ENCODE results near the gene OR10AG1. TPM values are rescaled to one million over a fixed set of nuclear protein-coding genes. Genes with fewer than 3 reads are reported as not detected.

The OR10AG1 gene
- total and polyA plus RNA-seq, 3 donors from 2014 or later = 0.19 TPM; not detected in 2

DNA sequence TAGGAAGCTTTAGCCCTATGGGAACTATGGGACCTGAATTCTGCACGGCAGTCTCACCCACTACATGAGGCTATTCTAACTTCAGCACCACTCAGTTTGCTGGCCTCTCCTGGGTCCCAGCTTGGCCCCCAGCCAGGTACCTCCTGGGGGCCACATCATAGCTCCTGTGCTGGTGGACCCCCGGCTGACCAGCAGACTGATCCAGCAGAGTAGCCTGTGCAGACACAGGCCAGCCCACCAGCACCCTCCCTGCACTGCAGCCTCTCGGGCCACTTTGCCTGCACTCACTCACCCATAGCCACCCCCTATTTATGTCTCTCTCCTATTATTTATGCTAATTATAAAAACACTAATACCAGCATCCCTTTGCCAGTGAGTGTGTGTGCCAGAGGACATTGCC, 1.2 kb upstream of the OR10AG1 start:
- Histone ChIP-seq H3K4me3 (no peak overlapping the region), H3K9me3 (no peaks in the 10 kb centered on the region), H3K36me3 (ENCODE audit: low read depth, missing control alignments) (no peaks in the 10 kb centered on the region), H3K4me1 (no peaks in the 10 kb centered on the region), H3K27ac (no peak overlapping the region), H3K27me3 (no peaks in the 10 kb centered on the region)
- intact Hi-C loops (cut with DNase I; ENCODE audit: low total_unique reads) = no loop called here
- TF ChIP-seq POLR2A (IDR thresholded peaks at IDR 0.05) = no peak
- TF ChIP-seq, protein P1, sequence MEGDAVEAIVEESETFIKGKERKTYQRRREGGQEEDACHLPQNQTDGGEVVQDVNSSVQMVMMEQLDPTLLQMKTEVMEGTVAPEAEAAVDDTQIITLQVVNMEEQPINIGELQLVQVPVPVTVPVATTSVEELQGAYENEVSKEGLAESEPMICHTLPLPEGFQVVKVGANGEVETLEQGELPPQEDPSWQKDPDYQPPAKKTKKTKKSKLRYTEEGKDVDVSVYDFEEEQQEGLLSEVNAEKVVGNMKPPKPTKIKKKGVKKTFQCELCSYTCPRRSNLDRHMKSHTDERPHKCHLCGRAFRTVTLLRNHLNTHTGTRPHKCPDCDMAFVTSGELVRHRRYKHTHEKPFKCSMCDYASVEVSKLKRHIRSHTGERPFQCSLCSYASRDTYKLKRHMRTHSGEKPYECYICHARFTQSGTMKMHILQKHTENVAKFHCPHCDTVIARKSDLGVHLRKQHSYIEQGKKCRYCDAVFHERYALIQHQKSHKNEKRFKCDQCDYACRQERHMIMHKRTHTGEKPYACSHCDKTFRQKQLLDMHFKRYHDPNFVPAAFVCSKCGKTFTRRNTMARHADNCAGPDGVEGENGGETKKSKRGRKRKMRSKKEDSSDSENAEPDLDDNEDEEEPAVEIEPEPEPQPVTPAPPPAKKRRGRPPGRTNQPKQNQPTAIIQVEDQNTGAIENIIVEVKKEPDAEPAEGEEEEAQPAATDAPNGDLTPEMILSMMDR (IDR thresholded peaks at IDR 0.05) = no peak
- 91 to 99% methylated on average over 3 of the region's 3 CpGs for WGBS, 2 donors
- no peak for DNase-seq

- Histone ChIP-seq H3K4me1 (no peaks in the 10 kb centered on the region), H3K9me3 (no peaks in the 10 kb centered on the region), H3K27ac (no peak overlapping the region), H3K4me3 (no peak overlapping the region), H3K36me3 (ENCODE audit: low read depth, missing control alignments) (no peaks in the 10 kb centered on the region), H3K27me3 (no peaks in the 10 kb centered on the region)
- TF ChIP-seq POLR2A (IDR thresholded peaks at IDR 0.05) = no peak
- TF ChIP-seq, protein P1 (IDR thresholded peaks at IDR 0.05) = no peak
- intact Hi-C loops (cut with DNase I; ENCODE audit: low total_unique reads) = no loop called here
- DNase-seq = no peak
- WGBS, 2 donors = 82 to 83% methylated on average over 5 of the region's 5 CpGs
These were observed 1.8 kb downstream of the OR10AG1 start for GRCh38 chr11:55967914-55968313.

DNA sequence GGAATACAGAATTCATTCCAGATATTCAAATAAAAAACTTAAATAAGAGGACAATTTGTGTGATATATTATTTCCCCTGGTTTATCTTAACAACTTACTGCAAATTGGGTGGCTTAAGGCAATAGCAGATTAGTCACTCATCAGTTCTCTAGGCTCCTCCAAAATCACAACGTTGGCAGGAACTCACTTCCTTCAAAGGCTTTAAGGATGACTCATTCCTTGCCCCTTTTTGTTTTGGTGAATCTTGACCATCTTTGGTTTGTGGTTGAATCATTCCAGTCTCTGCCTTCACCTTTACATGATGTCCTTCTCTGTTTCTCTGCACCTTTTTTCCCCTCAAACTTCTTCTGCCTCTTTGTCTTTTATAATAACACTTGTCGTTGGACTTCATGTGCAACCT, 3.4 kb downstream of the OR10AG1 start:
- H3K4me1 ChIP-seq = no peaks in the 10 kb centered on the region
- H3K9me3 ChIP-seq = no peaks in the 10 kb centered on the region
- no peak overlapping the region for H3K4me3 ChIP-seq
- H3K36me3 ChIP-seq (ENCODE audit: low read depth, missing control alignments) = no peaks in the 10 kb centered on the region
- intact Hi-C loops (cut with DNase I; ENCODE audit: low total_unique reads) = no loop called here
- no peaks in the 10 kb centered on the region for H3K27me3 ChIP-seq
- TF ChIP-seq, protein P1 (IDR thresholded peaks at IDR 0.05) = no peak
- no peak for TF ChIP-seq POLR2A (IDR thresholded peaks at IDR 0.05)
- H3K27ac ChIP-seq = no peak overlapping the region
- WGBS, 2 donors = 79% methylated on average over 2 of the region's 2 CpGs
- DNase-seq = no peak

GRCh38 chr11:55956521-55956920, 13.2 kb downstream of the OR10AG1 start:
- intact Hi-C loops (cut with DNase I; ENCODE audit: low total_unique reads) = no loop called here

GRCh38 chr11:55949330-55949729, 20.4 kb downstream of the OR10AG1 start:
- H3K36me3 ChIP-seq (ENCODE audit: low read depth, missing control alignments) = no peaks in the 10 kb centered on the region
- no peaks in the 10 kb centered on the region for H3K9me3 ChIP-seq
- TF ChIP-seq, protein P1 (IDR thresholded peaks at IDR 0.05) = no peak
- TF ChIP-seq POLR2A (IDR thresholded peaks at IDR 0.05) = no peak
- no peak overlapping the region for H3K27ac ChIP-seq
- H3K27me3 ChIP-seq = no peaks in the 10 kb centered on the region
- 76 to 81% methylated on average over 4 of the region's 4 CpGs for WGBS, 2 donors
- H3K4me1 ChIP-seq = no peaks in the 10 kb centered on the region
- DNase-seq = no peak
- intact Hi-C loops (cut with DNase I; ENCODE audit: low total_unique reads) = no loop called here
- no peak overlapping the region for H3K4me3 ChIP-seq

More at GRCh38 chr11:55956521-55956920, 13.2 kb downstream of the OR10AG1 start:
- Histone ChIP-seq H3K4me1 (no peaks in the 10 kb centered on the region), H3K27ac (no peak overlapping the region), H3K4me3 (no peak overlapping the region), H3K9me3 (no peaks in the 10 kb centered on the region), H3K36me3 (ENCODE audit: low read depth, missing control alignments) (no peaks in the 10 kb centered on the region), H3K27me3 (no peaks in the 10 kb centered on the region)
- DNase-seq = no peak
- no peak for TF ChIP-seq POLR2A (IDR thresholded peaks at IDR 0.05)
- TF ChIP-seq, protein P1 (IDR thresholded peaks at IDR 0.05) = no peak
- 33 to 44% methylated on average over 4 of the region's 4 CpGs for WGBS, 2 donors
